ENCODE results near the gene PLB1. TPM values are rescaled to one million over a fixed set of nuclear protein-coding genes. Genes with fewer than 3 reads are reported as not detected.

The PLB1 gene
- total RNA-seq, 2 donors from 2014 or later: 19.2 to 29.6 TPM

- no peak overlapping the region for H3K4me3 ChIP-seq
- no peaks in the 10 kb centered on the region for H3K9me3 ChIP-seq
- H3K27me3 ChIP-seq (replicated peaks; ENCODE audit: insufficient read depth): no peaks in the 10 kb centered on the region
- H3K27ac ChIP-seq: no peak overlapping the region
- ATAC-seq (ENCODE audit: insufficient number of reproducible peaks, low FRiP score, low read depth) (no peak), DNase-seq (ENCODE audit: low spot score) (no peak)
- H3K36me3 ChIP-seq: no peaks in the 10 kb centered on the region
- H3K4me1 ChIP-seq (ENCODE audit: control insufficient read depth in 1 of 2, low read depth in 2 of 2): no peaks in the 10 kb centered on the region
- TF ChIP-seq CTCF (IDR thresholded peaks at IDR 0.05): no peak
Observed at GRCh38 chr2:28556303-28556702, 60.4 kb downstream of the PLB1 start.

GRCh38 chr2:28557389-28558131 lies 61.7 kb downstream of the PLB1 start:
- Histone ChIP-seq H3K27me3 (replicated peaks; ENCODE audit: insufficient read depth) (no peaks in the 10 kb centered on the region), H3K4me1 (ENCODE audit: control insufficient read depth in 1 of 2, low read depth in 2 of 2) (no peaks in the 10 kb centered on the region), H3K9me3 (no peaks in the 10 kb centered on the region), H3K36me3 (no peaks in the 10 kb centered on the region), H3K4me3 (no peak overlapping the region), H3K27ac (no peak overlapping the region)
- no peak for TF ChIP-seq CTCF (IDR thresholded peaks at IDR 0.05)
- DNase-seq (ENCODE audit: low spot score) (no peak), ATAC-seq (ENCODE audit: insufficient number of reproducible peaks, low FRiP score, low read depth) (no peak)

GRCh38 chr2:28558158-28558820 lies 62.4 kb downstream of the PLB1 start:
- H3K4me3 ChIP-seq: no peak overlapping the region

GRCh38 chr2:28558918-28559317 lies 63.1 kb downstream of the PLB1 start:
- Histone ChIP-seq H3K27ac (no peak overlapping the region), H3K27me3 (replicated peaks; ENCODE audit: insufficient read depth) (no peaks in the 10 kb centered on the region), H3K4me1 (ENCODE audit: control insufficient read depth in 1 of 2, low read depth in 2 of 2) (no peaks in the 10 kb centered on the region), H3K4me3 (no peak overlapping the region), H3K9me3 (no peaks in the 10 kb centered on the region), H3K36me3 (no peaks in the 10 kb centered on the region)
- ATAC-seq (ENCODE audit: insufficient number of reproducible peaks, low FRiP score, low read depth) (no peak), DNase-seq (ENCODE audit: low spot score) (no peak)
- no peak for TF ChIP-seq CTCF (IDR thresholded peaks at IDR 0.05)

More at GRCh38 chr2:28558158-28558820, 62.4 kb downstream of the PLB1 start:
- Histone ChIP-seq H3K36me3 (no peaks in the 10 kb centered on the region), H3K27ac (no peak overlapping the region), H3K27me3 (replicated peaks; ENCODE audit: insufficient read depth) (no peaks in the 10 kb centered on the region), H3K9me3 (no peaks in the 10 kb centered on the region), H3K4me1 (ENCODE audit: control insufficient read depth in 1 of 2, low read depth in 2 of 2) (no peaks in the 10 kb centered on the region)
- DNase-seq (ENCODE audit: low spot score) (no peak), ATAC-seq (ENCODE audit: insufficient number of reproducible peaks, low FRiP score, low read depth) (no peak)
- no peak for TF ChIP-seq CTCF (IDR thresholded peaks at IDR 0.05)

GRCh38 chr2:28563869-28564268 lies 68.0 kb downstream of the PLB1 start:
- H3K4me3 ChIP-seq: no peak overlapping the region
- no peak for DNase-seq (ENCODE audit: low spot score)
- no peaks in the 10 kb centered on the region for H3K27me3 ChIP-seq (replicated peaks; ENCODE audit: insufficient read depth)
- H3K36me3 ChIP-seq: no peaks in the 10 kb centered on the region
- H3K27ac ChIP-seq: no peak overlapping the region
- no peak for TF ChIP-seq CTCF (IDR thresholded peaks at IDR 0.05)
- peaks cover 5 to 23% of the 10 kb centered on the region in 2 donors for H3K4me1 ChIP-seq (ENCODE audit: control insufficient read depth in 1 of 2, low read depth in 2 of 2)
- no peak for ATAC-seq (ENCODE audit: insufficient number of reproducible peaks, low FRiP score, low read depth)
- no peaks in the 10 kb centered on the region for H3K9me3 ChIP-seq

All from thoracic aorta (tissue), 2 donors.